ENCODE data around the gene TCF12. TPM values are rescaled to one million over a fixed set of nuclear protein-coding genes. Genes with fewer than 3 reads are reported as not detected.

Gene TCF12
- polyA plus RNA-seq, 3 donors: 151 to 186 (median 162) TPM

DNA sequence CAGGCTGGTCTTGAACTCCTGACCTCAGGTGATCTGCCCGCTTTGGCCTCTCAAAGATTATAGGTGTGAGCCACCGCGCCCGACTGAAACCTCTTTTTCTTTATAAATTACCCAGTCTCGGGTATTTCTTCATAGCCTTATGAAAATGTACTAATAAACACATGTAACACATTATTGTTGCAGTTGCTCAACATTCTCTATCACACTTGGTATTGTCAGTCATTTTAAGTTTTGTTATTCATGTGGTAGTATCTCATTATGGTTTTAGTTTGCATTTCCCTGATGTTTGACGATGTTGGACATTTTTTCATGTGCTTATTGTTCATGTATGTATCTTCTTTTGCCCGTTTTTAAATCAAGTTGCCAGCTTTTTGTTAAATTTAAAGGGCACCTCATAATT lies 109.7 kb downstream of the TCF12 start:
- DNase-seq (ENCODE audit: extremely low read depth in 1 of 11, low read depth in 9 of 11, low spot score in 4 of 11): no peak

DNA sequence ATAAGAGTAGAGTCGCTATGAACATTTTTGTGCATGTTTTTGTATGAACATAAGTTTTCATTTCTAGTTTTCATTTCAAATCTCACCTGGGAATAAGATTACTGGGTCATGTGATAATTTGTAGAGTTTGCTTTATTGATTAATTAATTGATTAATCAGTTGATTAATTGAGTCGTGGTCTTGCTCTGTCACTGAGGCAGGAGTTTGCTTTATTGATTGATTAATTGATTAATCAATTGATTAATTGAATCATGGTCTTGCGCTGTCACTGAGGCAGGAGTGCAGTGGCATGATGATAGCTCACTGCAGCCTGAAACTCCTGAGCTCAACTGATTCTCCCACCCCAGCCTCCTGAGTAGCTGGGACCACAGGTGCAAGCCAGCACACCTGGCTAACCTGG lies 111.6 kb downstream of the TCF12 start:
- DNase-seq (ENCODE audit: extremely low read depth in 1 of 11, low read depth in 9 of 11, low spot score in 4 of 11): no peak

DNA sequence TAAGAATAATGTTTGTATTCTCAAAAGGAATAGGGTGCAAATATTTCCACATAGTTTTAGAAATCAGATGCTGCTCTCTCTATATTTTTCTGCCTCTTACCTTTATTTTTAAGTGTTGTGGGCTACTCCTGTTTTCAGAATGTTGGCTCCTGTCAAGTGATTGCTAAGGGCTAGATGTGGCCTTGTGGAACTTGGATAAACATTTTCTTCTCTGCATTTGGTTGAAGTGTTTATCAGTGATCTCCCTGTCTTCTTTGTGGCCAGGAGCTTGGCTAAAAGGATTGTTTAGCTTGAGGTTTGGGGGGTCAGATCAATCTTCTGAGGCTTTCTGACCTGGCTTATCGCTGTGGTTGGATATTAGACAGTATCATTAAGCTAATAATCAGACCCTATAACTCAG lies 112.6 kb downstream of the TCF12 start:
- DNase-seq (ENCODE audit: extremely low read depth in 1 of 11, low read depth in 9 of 11, low spot score in 4 of 11): no peak

- peak in 3 of 11 donors; percentile 29 to 45 (median 32) for DNase-seq (ENCODE audit: extremely low read depth in 1 of 11, low read depth in 9 of 11, low spot score in 4 of 11)
Observed at GRCh38 chr15:57031605-57032004, 113.2 kb downstream of the TCF12 start.

- no peak for DNase-seq (ENCODE audit: extremely low read depth in 1 of 11, low read depth in 9 of 11, low spot score in 4 of 11)
Observed at GRCh38 chr15:57032338-57032737, 113.9 kb downstream of the TCF12 start.

- DNase-seq (ENCODE audit: extremely low read depth in 1 of 11, low read depth in 9 of 11, low spot score in 4 of 11): no peak
Observed at GRCh38 chr15:57033715-57034439, 115.4 kb downstream of the TCF12 start.

- no peak for DNase-seq (ENCODE audit: extremely low read depth in 1 of 11, low read depth in 9 of 11, low spot score in 4 of 11)
Observed at GRCh38 chr15:57034613-57035012, 116.2 kb downstream of the TCF12 start.

- DNase-seq (ENCODE audit: extremely low read depth in 1 of 11, low read depth in 9 of 11, low spot score in 4 of 11): no peak
Observed at GRCh38 chr15:57035664-57036063, 117.2 kb downstream of the TCF12 start.

DNA sequence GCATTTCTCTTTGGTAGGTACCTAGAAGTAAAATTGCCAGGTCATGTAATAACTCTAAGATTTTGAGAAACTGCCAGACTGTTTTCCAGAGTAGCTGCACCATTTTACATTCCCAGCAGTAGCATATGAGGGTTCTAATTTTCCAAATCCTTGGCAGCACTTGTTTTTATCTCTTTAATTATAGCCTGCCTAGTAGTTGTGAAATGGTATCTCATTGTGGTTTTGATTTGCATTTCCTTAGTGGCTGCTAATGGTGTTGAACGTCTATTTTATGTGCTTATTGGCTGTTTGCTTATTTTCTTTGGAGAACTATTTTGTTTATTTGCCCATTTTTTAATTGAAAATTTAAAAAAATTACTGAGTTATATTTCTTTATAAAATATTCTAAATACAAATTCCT lies 117.9 kb downstream of the TCF12 start:
- DNase-seq (ENCODE audit: extremely low read depth in 1 of 11, low read depth in 9 of 11, low spot score in 4 of 11): no peak

DNA sequence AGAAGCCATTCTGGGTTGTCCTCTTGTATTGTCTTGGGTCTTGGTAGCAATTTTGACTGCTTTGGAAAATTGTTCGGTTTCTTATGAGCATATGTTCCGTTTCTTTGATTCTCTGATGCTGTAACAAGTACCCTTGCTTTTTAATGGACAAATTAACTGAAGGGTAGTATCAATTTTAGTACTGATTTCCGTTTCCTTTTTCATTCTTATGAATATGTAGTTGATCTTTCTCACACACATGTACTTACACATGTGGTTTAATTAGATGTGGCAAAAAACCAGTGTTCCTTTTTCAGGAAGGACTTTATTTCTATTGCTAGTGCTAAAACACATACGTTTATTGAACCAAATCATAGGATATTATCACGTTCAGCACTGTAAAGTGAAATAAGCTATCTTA lies 119.1 kb downstream of the TCF12 start:
- no peak for DNase-seq (ENCODE audit: extremely low read depth in 1 of 11, low read depth in 9 of 11, low spot score in 4 of 11)

GRCh38 chr15:57038040-57038439 lies 119.6 kb downstream of the TCF12 start:
- no peak for DNase-seq (ENCODE audit: extremely low read depth in 1 of 11, low read depth in 9 of 11, low spot score in 4 of 11)

DNA sequence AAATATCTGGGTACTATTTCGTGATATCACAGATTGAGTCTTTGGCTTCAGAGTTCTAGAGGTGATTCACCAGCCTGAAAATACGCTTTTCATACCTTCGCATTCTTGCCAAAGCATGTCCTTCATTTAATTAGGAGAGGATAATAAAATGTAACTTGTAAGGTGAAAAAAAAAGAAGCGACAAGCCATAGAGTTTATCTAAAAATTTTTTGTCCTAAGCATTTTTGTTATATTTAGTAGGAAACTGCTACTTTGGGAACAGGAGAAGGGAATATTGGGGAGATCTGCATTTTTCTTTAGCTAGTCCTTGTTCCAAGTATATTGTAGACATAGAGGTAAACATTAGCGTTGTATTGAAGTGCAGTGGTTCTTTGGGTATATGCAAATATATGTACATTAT lies 120.1 kb downstream of the TCF12 start:
- no peak for DNase-seq (ENCODE audit: extremely low read depth in 1 of 11, low read depth in 9 of 11, low spot score in 4 of 11)

DNA sequence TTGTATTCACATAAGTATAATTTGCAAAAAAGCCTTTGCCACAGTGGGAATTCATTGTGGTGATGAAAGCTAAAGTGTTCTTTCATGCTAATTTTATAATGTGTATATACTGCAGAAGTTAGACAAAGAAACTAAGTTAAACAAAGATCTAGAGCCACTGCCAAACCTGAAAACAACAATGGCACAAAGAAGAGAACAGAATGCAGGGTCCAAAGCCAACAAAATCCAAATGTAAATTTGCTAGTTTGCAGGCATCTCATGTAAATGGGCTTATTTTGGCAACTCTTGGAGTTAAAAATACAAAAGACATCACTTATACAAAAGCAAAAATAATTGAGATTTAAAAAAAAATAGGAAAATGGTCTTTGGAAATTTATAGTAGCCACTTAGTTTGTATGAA lies 123.0 kb downstream of the TCF12 start:
- DNase-seq (ENCODE audit: extremely low read depth in 1 of 11, low read depth in 9 of 11, low spot score in 4 of 11): no peak

DNA sequence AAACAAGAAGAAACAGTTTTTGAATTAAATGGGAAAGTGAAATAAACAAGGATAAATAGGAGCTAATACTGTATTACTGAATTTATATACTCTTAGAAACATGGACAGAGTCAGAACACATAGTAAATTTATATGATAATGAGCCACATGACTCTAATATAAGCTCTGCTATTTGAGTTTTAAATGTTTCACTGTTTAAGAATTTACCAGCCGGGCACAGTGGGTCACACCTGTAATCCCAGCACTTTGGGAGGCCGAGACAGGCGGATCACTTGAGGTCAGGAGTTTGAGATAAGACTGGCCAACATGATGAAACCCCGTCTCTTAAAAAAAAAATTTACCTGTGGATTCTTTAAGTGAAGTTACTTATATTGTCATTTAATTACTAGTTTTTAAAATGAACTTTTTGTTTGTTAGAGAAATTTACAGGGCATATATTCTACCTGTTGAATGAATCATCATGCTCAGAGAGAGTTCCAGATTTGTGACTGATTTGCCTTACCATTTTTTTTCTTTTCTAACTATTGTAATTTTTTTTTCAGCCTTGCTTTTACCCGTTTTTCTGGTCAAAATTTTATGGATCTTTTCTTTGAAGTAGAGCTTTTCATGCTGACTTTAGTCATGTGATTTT lies 125.7 kb downstream of the TCF12 start:
- no peak for DNase-seq (ENCODE audit: extremely low read depth in 1 of 11, low read depth in 9 of 11, low spot score in 4 of 11)

DNA sequence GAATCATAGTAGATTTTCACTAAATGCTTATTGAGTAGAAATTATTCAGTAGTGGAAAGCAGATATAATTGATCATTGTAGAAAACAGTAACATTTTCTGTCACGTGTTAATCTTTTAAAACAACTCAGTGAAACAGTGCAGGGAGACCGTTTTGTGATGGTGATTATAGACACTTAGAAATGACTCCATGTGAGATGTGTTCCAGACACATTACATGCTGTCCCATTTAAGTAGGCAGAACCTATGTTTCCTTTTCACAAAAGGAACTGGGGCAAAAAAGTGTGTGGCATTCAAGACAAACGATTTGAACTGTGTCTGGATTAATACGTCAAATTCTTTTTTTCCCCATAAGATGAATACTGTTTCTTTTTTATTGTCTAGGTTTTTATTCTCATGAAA lies 126.5 kb downstream of the TCF12 start:
- DNase-seq (ENCODE audit: extremely low read depth in 1 of 11, low read depth in 9 of 11, low spot score in 4 of 11): no peak

DNA sequence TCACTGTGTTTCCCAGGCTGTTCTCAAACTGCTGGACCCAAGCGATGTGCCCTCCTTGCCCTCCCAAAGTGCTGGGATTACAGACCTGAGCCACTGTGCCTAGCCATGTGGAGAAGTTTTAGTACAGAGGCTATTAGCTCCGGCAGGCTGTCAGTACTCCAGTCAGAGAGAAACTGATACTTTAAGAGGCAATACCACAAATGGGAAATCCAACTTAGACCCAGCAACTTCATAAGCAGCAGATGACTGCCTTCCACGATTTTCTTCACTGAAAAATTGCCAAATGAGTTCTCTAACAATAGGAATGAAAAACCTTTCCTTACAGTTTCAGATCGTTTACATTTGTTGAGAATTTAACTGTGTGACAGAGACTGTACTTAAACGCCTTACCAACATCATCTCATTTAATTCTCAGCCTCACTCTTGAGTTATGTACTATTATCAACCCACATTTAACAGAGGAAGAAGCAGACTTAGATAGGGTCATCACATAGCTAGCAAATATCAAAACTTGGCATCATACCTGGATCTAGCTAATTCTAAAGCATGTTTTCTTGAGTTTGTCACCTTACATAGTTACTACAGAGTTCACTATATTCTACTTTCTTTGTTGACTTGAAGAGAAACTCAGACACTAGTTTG lies 127.4 kb downstream of the TCF12 start:
- no peak for DNase-seq (ENCODE audit: extremely low read depth in 1 of 11, low read depth in 9 of 11, low spot score in 4 of 11)

- DNase-seq (ENCODE audit: extremely low read depth in 1 of 11, low read depth in 9 of 11, low spot score in 4 of 11): no peak
Observed at GRCh38 chr15:57048930-57049549, 130.6 kb downstream of the TCF12 start.

- no peak for DNase-seq (ENCODE audit: extremely low read depth in 1 of 11, low read depth in 9 of 11, low spot score in 4 of 11)
Observed at GRCh38 chr15:57053470-57053869, 135.0 kb downstream of the TCF12 start.

DNA sequence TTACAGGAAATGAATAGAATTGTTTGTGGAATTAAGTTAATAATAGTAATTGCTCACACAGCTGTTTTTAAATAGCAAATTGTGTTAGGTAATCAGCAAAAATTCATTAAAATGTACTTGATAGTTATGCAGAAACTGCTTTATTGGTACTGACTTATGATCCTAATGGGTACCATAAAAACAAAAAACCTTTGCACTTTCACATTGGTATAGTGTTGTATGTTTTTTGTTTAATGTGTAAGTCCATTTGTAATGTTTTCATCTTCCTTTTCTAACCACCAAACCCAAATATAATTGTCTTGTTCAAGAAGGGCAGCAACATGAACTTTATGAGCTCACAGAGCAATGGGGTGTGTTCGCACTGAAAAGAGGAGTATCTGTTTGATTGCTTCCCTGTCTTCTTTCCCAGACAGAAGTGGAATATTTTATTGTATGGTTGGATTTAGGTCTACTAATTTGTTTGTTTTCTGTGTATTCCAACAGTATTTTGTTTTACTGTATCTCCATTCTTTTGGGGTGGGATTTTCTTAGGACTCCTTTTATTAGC lies 135.8 kb downstream of the TCF12 start:
- peak in 1 of 11 donors; percentile 9 for DNase-seq (ENCODE audit: extremely low read depth in 1 of 11, low read depth in 9 of 11, low spot score in 4 of 11)

GRCh38 chr15:57056357-57056756 lies 137.9 kb downstream of the TCF12 start:
- DNase-seq (ENCODE audit: extremely low read depth in 1 of 11, low read depth in 9 of 11, low spot score in 4 of 11): no peak

Measured in renal cortex interstitium (tissue), 11 donors.